CMK (cell line): Measurements from ENCODE around the gene F2RL3.

Source experiments
- DNase-seq: peaks from one replicate; pipeline ENCODE4 v3.0.0-alpha.2; 2010; ENCODE audit warnings: low read depth

F2RL3 gene

DNA sequence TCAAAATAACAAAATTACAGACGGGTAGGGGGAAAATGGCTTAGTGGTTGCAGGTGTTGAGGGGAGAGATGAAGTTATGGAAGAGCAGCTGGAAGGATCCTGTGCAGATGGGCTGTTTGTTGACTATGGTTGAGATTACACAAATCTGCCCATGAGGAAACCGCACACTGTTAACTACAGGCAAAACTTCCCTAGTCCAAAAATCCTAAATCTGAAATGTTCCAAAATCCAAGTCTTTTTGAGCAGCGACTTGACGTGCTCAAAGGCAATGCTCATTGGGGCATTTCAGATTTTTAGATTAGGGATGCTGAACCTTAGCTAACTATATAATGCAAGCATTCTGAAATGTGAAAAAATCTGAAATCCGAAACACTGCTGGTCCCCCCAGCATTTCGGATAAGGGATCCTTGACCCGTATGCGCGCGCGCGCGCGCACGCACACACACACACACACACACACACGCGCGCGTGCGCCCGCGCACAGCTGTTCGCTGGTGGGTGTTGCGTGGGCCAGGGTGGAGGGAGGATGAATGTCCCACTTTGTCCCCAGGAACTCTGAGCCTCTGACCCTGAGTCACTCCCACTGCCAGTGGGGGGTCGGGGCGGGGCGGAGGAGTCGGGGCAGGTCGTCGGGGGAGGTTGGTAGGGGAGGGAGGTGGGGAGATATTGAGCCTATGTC lies 6.8 kb downstream of the F2RL3 start:
- no peak for DNase-seq

DNA sequence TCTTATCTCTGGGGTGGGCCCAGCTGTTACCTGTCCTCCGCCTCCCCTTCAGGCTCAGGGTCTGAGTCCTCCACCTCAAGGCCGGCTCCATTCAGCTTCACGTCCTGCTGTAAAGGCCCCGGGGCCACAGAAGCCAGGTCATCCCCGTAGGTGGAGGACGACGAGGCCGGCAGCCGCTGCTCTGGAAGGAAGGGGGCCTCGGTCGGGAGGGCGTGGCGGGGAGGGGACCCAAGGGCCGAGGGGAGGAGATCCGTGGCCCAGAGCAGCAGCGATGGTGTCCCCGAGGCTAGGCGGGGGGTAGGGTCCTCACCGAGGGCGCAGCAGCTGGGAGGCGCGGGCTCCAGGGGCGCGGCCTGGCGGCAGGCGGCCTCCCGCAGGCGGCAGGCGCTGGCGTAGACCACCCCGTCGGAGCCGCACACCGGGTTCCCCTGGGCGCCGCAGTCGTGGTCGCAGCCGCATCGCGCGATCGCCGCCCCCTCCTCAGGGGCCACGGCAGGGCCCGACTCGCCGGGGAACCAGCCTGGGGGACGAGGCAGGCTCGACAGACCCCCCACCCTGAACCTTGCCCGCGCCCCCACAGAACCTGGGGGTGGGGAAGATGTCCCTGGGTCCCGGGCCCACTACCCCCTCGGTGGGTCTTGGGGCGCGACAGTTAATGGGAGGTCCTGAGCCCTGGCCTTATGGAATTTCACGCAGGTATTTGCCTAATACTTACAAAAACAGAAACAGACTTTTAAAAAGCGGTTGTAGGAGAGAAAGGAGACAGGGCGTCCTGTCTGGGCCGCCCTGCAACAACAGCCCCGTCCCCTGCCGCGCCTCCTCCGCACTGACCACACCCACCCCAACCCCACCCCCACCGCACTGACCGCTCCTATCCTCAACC lies 7.6 kb downstream of the F2RL3 start:
- DNase-seq: no peak

- DNase-seq: peak; percentile 97
These were observed 8.4 kb downstream of the F2RL3 start for GRCh38 chr19:16897029-16897855.

DNA sequence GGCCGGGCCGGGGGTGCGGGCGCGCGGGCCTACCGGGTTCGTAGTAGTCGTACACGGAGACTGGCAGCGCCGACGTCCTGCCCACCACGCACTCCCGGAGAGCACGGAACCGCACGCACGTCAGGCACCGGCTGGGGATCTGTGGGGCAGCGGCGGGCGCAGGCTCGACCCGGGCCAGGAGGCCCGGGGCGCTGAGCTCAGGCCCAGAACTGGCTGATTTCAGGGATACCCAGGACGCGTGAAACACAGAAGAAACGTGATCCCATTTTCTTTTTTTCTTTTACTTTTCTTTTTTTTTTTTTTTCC lies 9.0 kb downstream of the F2RL3 start:
- DNase-seq: no peak

DNA sequence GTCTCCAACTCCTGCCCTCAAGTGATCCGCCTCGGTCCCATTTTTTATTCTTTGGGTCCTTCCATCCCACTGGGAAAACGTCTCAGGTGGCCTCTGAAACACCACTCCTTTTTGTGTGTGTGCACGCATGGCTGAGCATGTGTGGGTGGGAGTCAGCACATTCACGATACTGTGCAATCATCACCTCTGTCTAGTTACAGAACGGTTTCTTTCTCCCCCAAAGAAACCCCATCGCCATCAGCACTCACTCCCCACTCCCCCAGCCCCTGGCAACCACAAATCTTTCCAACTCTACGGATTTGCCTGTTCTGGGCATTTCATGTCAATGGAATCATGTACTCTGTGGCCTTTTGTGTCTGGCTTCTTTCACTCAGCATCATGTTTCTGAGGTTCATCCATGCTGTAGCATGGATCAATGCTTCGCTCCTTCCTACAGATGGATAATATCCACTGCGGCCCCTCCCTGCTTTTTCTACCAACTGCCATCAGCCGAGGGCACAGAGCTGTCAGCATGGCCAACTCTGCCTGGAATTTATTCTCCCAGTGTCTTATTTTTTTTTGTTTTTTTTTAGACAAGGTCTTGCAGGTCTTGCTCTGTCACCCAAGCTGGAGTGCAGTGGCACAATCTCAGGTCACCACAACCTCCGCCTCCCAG lies 9.7 kb downstream of the F2RL3 start:
- DNase-seq: no peak

GRCh38 chr19:16899566-16900075 lies 10.8 kb downstream of the F2RL3 start:
- DNase-seq: no peak

- no peak for DNase-seq
These were observed 12.8 kb downstream of the F2RL3 start for GRCh38 chr19:16901491-16902175.

GRCh38 chr19:16902545-16902944 lies 13.7 kb downstream of the F2RL3 start:
- DNase-seq: no peak

DNA sequence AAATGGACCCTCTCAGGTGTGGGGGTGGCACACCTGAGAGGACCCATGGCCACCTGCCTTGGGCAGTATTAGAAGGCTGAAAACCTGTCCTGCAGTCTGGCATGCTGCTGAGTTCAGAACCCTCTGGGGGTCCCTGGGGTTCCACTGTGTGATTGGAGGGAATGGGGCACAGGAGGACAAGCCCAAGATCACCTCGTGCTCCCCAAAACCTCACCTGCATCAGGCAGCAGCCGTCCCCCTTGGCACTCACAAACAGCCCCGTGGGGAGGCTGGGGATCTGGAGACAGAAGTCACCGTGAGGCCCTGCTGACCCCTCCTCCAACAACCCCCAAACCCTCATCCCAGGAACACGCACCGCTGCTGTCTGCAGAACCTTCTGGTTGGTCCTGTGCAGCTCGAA lies 14.5 kb downstream of the F2RL3 start:
- no peak for DNase-seq

- no peak for DNase-seq
These were observed 15.8 kb downstream of the F2RL3 start for GRCh38 chr19:16904599-16904998.

DNA sequence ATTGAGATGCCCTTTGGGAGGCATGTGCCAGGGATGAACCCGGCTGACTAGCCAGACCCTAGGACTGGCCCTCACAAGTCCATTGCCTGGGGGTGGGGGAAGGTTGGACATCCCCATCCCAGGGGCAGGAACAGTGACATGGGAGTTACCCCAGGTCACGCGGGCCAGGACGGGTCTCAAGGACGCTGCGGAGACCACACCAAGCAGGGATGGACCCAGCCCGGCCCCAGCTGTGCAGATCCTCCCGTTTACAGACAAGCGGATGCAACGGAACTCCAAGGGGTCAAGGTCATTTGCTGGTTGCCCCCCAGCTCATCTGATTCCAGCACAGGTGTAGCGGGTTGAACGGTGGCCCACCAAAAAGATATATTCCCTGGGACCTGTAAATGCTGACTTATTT lies 20.0 kb downstream of the F2RL3 start:
- DNase-seq: no peak

DNA sequence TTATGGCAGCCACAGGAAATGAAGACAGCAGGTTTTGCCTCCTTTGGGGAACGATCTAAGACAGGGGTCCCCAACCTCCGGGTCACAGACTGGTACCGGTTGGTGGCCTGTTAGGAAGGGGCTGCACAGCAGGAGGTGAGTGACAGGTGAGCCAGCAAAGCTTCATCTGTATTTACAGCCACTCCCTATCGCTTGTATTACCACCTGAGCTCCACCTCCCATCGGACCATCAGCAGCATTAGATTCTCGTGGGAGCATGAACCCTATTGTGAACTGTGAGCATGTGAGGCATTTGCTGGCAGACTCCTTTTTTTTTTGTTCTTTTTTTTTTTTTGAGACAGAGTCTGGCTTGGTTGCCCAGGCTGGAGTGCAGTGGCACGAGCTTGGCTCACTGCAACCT lies 22.2 kb downstream of the F2RL3 start:
- DNase-seq: no peak

- no peak for DNase-seq
These were observed 24.0 kb downstream of the F2RL3 start for GRCh38 chr19:16912780-16913179.

GRCh38 chr19:16914421-16914820 lies 25.6 kb downstream of the F2RL3 start:
- DNase-seq: no peak

- DNase-seq: no peak
These were observed 26.3 kb downstream of the F2RL3 start for GRCh38 chr19:16915135-16915534.

- DNase-seq: no peak
These were observed 26.9 kb downstream of the F2RL3 start for GRCh38 chr19:16915734-16916133.

DNA sequence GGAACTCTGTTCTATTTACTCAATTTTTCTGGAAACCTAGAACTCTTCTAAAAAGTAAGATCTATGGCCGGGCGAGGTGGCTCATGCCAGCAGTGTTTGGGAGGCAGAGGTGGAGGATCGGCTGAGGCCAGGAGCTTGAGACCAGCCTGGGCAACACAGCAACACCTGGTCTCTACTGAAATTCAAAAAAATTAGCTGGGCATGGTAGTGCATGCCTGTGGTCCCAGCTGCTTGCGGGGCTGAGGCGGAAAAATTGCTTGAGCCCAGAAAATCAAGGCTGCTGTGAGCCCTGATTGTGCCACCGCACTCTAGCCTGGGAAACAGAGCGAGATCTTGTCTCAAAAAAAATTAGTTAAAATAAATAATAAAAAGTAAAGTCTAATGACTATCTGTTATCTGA lies 28.6 kb downstream of the F2RL3 start:
- DNase-seq: no peak

GRCh38 chr19:16919496-16919895 lies 30.7 kb downstream of the F2RL3 start:
- DNase-seq: no peak

- no peak for DNase-seq
These were observed 32.2 kb downstream of the F2RL3 start for GRCh38 chr19:16920816-16921529.

- no peak for DNase-seq
These were observed 33.2 kb downstream of the F2RL3 start for GRCh38 chr19:16921766-16922591.
